Muscle of arm (tissue), 12 donors: Measurements from ENCODE around the gene WLS. TPM values are rescaled to one million over a fixed set of nuclear protein-coding genes. Genes with fewer than 3 reads are reported as not detected.

Source experiments
- DNase-seq: peaks from one replicate; pipeline ENCODE4 v3.0.0-alpha.2; 2013
- polyA plus RNA-seq, 12 donors: library from polyadenylated mRNA; unstranded; fragments of 120-200 nt; gene quantifications; one replicate each; pipeline ENCODE4 v1.2.1, GENCODE V29; 2013; ENCODE audit not compliant: insufficient read length in 12 of 12

The WLS gene
- polyA plus RNA-seq, 12 donors = 76.9 to 172 (median 102) TPM; not detected in 1

DNA sequence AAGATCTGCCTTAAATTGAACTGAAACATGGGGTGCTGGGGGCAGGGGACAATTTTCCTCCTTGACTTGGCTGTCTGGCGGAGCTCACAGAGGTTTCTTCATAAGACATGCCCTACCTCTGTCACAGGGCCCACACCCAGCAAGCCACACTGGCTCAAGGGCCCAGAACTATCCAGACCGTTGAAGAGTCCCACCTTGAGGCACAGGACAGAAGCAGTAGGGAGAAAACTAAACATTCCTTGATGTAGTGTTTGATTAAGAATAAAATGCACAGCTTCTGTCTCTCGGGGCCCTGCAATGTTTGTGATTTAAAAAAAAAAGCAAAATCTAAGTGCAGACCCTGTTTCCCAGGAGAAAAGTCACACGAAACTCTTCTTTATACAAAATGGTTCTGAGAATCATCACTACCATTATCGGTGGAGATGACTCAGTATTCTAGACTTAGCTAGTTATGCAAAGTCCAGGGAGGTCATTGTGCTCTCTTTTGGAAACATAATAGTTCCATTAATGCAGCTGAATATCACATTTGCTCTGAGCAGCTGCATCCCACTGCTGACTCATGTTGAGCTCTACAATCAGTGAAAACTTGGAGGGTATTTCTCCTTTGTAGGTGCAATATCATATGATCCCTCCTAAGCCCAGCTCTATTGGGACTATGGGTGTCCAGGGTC lies 128.3 kb downstream of the WLS start:
- DNase-seq = no peak

DNA sequence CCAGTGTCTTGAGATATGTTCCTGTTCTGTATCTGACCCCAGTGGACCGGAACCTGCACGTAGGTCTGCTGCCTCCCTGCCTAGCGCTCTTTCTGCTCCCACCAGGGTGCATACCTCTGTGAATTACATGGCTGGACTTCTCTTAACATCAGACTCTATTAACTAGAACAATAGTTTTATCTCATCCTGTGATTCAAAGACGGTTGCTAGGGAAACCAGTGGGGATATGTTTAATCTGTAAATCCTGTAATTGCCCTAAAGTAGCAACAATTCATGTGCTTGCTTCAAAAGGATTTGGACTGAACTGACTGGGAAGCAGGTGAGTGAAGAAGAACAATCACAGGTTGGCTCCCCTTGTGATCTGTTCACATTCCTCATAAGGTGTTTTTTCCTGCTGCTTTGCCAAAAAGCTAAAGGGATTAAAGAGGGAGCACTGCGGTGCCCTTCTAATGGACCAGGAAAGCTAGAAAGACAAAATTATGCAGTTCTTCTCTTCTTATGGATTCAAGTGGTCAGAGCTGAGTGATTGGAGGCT lies 129.2 kb downstream of the WLS start:
- no peak for DNase-seq

DNA sequence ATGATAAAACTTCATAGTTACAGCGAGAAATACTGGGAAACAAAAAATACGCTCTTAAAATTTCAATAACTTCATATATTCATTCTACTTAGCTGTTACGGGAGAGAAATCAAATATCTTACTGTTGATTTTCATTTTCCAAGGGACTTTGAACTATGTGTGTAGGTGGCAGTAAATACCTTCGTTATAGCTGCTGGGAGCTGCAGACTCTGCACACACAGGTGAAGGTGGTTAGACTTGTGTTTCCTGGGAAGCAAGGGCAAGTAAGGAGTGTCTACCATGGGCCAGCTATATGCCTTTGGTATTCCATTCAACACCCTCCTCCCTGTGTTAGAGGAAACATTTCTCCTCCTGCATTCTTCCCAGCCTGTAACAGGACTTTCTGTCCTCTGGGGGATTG lies 130.5 kb downstream of the WLS start:
- DNase-seq = no peak

DNA sequence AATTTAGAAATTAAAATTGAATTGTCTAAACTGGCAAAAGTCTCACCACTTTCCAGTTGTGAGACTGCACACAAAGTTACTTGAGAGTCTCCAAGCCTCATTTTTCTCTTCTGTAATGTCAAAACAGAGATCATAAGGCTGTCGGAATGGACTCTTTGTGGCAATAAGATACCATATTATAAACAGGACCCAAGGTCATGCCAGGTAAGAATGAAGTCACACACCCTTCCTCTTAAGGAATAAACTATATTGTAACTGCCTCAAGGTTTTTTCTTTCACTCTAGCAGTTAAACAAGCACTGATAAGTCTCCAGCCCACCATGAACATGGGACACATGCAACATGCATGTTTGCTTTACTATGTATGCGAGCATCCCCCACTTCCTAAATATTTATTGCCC lies 131.8 kb downstream of the WLS start:
- no peak for DNase-seq

DNA sequence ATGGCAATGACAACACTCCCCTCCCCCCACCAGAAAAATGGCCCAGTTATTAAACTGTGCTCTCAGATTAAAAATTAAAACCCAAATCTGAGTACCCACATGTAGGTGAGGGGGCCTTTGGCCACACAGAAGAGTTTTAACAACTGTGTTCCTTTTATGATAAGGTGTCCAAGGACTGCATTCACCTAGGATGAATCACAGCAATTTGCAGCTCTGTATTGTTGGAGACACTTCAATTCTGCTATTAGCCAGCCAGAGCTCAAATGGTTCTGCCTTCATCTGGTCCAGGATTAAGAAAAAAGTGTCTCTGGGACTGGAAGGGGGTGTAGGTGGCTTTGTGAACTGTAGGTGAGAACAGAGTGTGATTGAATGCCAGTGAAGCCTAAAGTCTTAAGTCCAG lies 138.6 kb downstream of the WLS start:
- no peak for DNase-seq

DNA sequence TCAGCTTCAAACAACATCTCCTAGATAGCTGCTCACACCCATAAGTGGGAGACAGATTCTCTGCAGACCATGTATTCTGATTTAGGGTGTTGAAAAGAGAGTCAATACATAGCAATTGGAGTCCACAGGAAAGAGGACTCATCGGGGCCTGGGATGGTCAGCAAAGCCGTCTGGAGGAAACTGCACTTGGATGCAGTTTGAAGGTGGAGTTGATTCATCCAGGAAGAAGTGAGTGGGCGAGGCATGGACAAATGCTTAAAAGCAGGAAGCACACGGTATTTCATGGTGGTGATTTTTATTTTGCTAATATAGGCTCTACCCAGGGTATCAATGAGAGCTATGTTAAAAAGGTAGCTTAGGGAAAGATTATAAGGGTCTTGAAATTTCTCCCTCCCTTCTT lies 145.1 kb downstream of the WLS start:
- no peak for DNase-seq

DNA sequence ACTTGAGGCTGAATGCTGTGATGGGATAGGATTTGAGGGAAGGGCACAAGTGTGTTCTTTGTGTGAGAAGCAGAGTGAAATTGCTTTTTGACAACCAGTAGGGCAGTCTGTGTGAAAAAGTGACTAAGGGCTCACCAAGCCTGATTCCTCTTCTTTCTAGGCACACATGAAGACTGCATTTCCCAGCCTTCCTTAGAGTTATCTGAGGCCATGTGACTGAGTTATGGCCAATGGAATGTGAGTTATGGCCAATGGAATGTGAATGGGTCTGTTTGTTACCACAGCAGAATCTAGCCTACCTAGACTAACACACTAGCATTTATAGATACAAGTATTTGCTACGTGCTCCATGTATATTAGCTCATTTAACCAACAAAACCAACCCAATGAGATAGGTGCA lies 146.6 kb downstream of the WLS start:
- DNase-seq = no peak

DNA sequence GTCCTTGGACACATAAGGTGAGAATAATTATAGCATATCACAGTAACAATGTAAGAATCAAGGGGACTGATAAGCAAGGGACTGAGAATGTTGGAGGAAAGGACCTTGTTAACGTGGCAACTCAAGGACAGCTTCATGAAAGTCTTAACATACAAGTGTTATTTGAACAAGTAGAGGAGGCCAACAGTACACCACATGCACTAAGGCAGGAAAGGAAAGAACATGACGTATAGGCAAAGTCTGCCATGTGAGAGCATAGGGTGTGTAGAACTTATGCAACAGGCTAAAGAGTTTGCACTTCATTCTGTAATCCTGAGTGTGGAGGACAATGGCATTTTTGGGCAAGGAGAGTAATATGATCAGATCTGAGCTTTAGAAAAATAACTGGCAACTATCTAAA lies 148.6 kb downstream of the WLS start:
- no peak for DNase-seq

DNA sequence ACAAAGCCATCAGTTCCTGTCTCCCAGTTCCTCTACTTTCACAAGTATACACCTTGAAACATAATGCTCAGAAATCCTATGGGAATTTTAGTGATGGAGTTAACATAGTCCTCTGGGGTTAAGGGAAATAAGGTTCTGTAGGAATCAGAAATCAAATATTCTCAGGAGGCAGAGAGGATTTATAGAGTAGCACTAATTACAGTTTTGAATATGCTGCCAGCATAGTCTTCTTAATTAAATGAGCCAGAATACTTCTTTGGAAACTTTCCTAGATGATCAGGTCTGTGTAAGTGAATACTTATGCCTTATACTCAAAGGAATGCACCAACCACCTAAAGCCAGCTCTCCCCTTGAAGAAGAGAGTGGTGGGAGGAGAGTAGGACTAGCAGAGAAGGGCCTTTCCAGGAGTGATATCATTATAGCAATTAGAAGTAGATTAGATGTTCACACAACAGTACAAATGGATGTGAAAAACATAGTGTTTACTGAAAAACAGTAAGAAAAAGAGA lies 150.5 kb downstream of the WLS start:
- DNase-seq = no peak

DNA sequence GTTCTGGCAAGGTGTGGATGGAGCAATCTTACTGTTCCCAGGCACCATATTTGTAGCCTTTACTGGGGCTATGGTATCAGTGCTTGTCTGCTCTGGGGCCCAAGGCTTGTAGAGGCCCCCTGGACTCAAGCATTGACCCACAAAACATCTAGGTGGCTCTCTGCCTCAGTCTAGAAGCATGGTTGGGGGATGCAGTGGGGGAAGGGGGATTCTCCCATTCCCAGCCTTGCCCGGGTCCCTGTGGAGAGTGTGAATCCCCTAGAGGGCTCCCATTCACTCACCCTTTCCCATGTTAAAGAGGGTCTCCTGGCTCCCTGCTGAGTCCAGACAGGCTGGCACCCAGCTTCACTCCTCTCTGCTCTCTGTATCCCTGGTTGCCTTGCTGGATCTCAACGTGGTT lies 153.7 kb downstream of the WLS start:
- DNase-seq = no peak

Other genes with a start within 250 kb of the WLS start
- gene DIRAS3, start 181.9 kb downstream of the WLS start, polyA plus RNA-seq = 1 to 10 TPM in 11 of 12 donors, not detected in 1; 3.5 to 8.6 (median 6.0) TPM
- gene RPE65, start 217.4 kb upstream of the WLS start, polyA plus RNA-seq = under 1 TPM in 2 of 12 donors, not detected in 10; 0.07 to 0.10 TPM